HCT116 (cell line): ENCODE measurements around the gene RPAP3.

Source experiments
- POLR2A ChIP-seq: IDR thresholded peaks from 2 replicates; pipeline ENCODE4 v1.7.0; 2011; ENCODE audit warnings: borderline replicate concordance; ENCODE audit not compliant: insufficient read depth, insufficient read length; ENCODE audit errors: extremely low read depth
- POLR2AphosphoS5 ChIP-seq: IDR thresholded peaks from 2 replicates; pipeline ENCODE4 v1.6.1; 2011; ENCODE audit warnings: mild to moderate bottlenecking, low read depth, low read length, moderate library complexity
- SP1 ChIP-seq: IDR thresholded peaks from 2 replicates; pipeline ENCODE4 v1.6.1; 2012; ENCODE audit warnings: low read depth
- YY1 ChIP-seq: IDR thresholded peaks from 2 replicates; pipeline ENCODE4 v1.6.1; 2011; ENCODE audit warnings: low read length, low read depth, moderate library complexity, mild to moderate bottlenecking; ENCODE audit not compliant: insufficient replicate concordance; ENCODE audit errors: extremely low read depth
- TF ChIP-seq, protein P1 (sequence below): IDR thresholded peaks from 2 replicates; pipeline ENCODE4 v1.6.1; 2012

GRCh38 chr12:47750229-47750798, 44.5 kb upstream of the RPAP3 start:
- TF ChIP-seq YY1 (no peak), SP1 (no peak), POLR2A (no peak), POLR2AphosphoS5 (no peak)
- TF ChIP-seq, protein P1, sequence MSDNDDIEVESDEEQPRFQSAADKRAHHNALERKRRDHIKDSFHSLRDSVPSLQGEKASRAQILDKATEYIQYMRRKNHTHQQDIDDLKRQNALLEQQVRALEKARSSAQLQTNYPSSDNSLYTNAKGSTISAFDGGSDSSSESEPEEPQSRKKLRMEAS, result no peak
